HL-60 (cell line): Measurements from ENCODE around the gene GALNT4.

Experiments used
- GABPA ChIP-seq: IDR thresholded peaks from 2 replicates; pipeline ENCODE4 v1.6.1; 2012; ENCODE audit warnings: low read depth
- POLR2AphosphoS5 ChIP-seq: IDR thresholded peaks from 2 replicates; pipeline ENCODE4 v1.6.1; 2012; ENCODE audit warnings: low read depth
- SPI1 ChIP-seq: IDR thresholded peaks from 2 replicates; pipeline ENCODE4 v1.6.1; 2012; ENCODE audit warnings: low read depth, mild to moderate bottlenecking, borderline replicate concordance
- TF ChIP-seq, protein P1 (sequence below): IDR thresholded peaks from one replicate; pipeline ENCODE4 v1.5.1; 2011; ENCODE audit warnings: low read length, control low read depth, inconsistent platforms; ENCODE audit not compliant: insufficient read depth
- TF ChIP-seq, protein P2 (sequence below): IDR thresholded peaks from 2 replicates; pipeline ENCODE4 v1.6.1; 2012; ENCODE audit warnings: low read depth; ENCODE audit not compliant: insufficient replicate concordance

DNA sequence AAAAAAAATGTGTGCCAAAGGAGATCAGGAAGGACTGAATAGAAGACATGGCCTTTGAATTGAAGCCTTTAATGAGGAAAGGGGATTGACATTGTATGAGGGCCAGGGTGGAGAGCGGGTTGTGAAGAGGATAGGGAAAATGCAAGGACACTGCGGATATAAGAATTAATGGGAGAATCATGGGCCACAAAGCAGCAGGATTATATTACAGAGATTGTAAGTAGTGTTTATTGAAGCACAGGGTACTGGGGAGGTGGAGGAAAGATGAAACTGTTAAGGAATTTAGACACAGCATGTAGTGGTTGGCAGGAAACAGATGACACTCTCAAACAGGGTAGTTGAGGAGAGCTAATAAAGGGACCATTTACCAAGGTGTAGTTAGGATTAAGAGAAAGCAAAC, 17.6 kb upstream of the GALNT4 start:
- TF ChIP-seq, protein P1, sequence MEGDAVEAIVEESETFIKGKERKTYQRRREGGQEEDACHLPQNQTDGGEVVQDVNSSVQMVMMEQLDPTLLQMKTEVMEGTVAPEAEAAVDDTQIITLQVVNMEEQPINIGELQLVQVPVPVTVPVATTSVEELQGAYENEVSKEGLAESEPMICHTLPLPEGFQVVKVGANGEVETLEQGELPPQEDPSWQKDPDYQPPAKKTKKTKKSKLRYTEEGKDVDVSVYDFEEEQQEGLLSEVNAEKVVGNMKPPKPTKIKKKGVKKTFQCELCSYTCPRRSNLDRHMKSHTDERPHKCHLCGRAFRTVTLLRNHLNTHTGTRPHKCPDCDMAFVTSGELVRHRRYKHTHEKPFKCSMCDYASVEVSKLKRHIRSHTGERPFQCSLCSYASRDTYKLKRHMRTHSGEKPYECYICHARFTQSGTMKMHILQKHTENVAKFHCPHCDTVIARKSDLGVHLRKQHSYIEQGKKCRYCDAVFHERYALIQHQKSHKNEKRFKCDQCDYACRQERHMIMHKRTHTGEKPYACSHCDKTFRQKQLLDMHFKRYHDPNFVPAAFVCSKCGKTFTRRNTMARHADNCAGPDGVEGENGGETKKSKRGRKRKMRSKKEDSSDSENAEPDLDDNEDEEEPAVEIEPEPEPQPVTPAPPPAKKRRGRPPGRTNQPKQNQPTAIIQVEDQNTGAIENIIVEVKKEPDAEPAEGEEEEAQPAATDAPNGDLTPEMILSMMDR = no peak
- TF ChIP-seq, protein P2, sequence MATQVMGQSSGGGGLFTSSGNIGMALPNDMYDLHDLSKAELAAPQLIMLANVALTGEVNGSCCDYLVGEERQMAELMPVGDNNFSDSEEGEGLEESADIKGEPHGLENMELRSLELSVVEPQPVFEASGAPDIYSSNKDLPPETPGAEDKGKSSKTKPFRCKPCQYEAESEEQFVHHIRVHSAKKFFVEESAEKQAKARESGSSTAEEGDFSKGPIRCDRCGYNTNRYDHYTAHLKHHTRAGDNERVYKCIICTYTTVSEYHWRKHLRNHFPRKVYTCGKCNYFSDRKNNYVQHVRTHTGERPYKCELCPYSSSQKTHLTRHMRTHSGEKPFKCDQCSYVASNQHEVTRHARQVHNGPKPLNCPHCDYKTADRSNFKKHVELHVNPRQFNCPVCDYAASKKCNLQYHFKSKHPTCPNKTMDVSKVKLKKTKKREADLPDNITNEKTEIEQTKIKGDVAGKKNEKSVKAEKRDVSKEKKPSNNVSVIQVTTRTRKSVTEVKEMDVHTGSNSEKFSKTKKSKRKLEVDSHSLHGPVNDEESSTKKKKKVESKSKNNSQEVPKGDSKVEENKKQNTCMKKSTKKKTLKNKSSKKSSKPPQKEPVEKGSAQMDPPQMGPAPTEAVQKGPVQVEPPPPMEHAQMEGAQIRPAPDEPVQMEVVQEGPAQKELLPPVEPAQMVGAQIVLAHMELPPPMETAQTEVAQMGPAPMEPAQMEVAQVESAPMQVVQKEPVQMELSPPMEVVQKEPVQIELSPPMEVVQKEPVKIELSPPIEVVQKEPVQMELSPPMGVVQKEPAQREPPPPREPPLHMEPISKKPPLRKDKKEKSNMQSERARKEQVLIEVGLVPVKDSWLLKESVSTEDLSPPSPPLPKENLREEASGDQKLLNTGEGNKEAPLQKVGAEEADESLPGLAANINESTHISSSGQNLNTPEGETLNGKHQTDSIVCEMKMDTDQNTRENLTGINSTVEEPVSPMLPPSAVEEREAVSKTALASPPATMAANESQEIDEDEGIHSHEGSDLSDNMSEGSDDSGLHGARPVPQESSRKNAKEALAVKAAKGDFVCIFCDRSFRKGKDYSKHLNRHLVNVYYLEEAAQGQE = no peak
- TF ChIP-seq POLR2AphosphoS5 = no peak
- TF ChIP-seq GABPA = no peak
- no peak for TF ChIP-seq SPI1
